Activated naive CD4-positive, alpha-beta T cell treated with anti-CD3 and anti-CD28 coated beads, Interleukin-2, amount 50 U/mL, for 24 hours (primary cell): ENCODE data around the gene HCLS1.
"Not testable (repeated sequence)": the region's sequence is repeated elsewhere in the genome, so short reads cannot be mapped to it uniquely, and the experiment has no call there.

Source experiments
- H3K27ac Mint-ChIP-seq: one replicate; pipeline ENCODE4 v1.8.0; 2021; ENCODE audit warnings: mild to moderate bottlenecking, mixed read lengths
- H3K27me3 Mint-ChIP-seq: one replicate; pipeline ENCODE4 v1.8.0; 2021; ENCODE audit warnings: mixed read lengths
- H3K36me3 Mint-ChIP-seq: one replicate; pipeline ENCODE4 v1.8.0; 2021; ENCODE audit warnings: mixed read lengths
- H3K4me1 Mint-ChIP-seq: one replicate; pipeline ENCODE4 v1.8.0; 2021; ENCODE audit warnings: mixed read lengths
- H3K4me3 Mint-ChIP-seq: one replicate; pipeline ENCODE4 v1.8.0; 2021; ENCODE audit warnings: mild to moderate bottlenecking, mixed read lengths
- H3K9me3 Mint-ChIP-seq: one replicate; pipeline ENCODE4 v1.8.0; 2021; ENCODE audit warnings: mixed read lengths

The HCLS1 gene

GRCh38 chr3:121660356-121661171 lies at the start of gene HCLS1:
Gene HCLS1, minus strand, starts transcription at chr3:121660903. Its CDS starts 2,556 bp downstream, at chr3:121658347.
- H3K27ac Mint-ChIP-seq, result peak within 1 kb of the TSS; percentile 99
- H3K4me1 Mint-ChIP-seq, result peaks cover 60% of the 10 kb centered on the region
- no peaks in the 10 kb centered on the region for H3K27me3 Mint-ChIP-seq
- H3K36me3 Mint-ChIP-seq, result peaks cover 41% of the 10 kb centered on the region
- peak within 1 kb of the TSS; percentile 99 for H3K4me3 Mint-ChIP-seq
- no peaks in the 10 kb centered on the region for H3K9me3 Mint-ChIP-seq

GRCh38 chr3:121710347-121710746 lies 49.6 kb upstream of the HCLS1 start:
- Mint-ChIP-seq H3K27me3 (no peaks in the 10 kb centered on the region), H3K9me3 (no peaks in the 10 kb centered on the region), H3K27ac (no peak overlapping the region), H3K36me3 (peaks cover 33% of the 10 kb centered on the region), H3K4me1 (peaks cover 5% of the 10 kb centered on the region), H3K4me3 (no peak overlapping the region)

- Mint-ChIP-seq H3K36me3 (peaks cover 37% of the 10 kb centered on the region), H3K9me3 (no peaks in the 10 kb centered on the region), H3K4me3 (no peak overlapping the region)
These were observed 47.0 kb upstream of the HCLS1 start for GRCh38 chr3:121707531-121708273.

GRCh38 chr3:121705541-121705940 lies 44.8 kb upstream of the HCLS1 start:
- Mint-ChIP-seq H3K4me3 (no peak overlapping the region), H3K27me3 (no peaks in the 10 kb centered on the region), H3K9me3 (no peaks in the 10 kb centered on the region), H3K36me3 (peaks cover 38% of the 10 kb centered on the region), H3K4me1 (peaks cover 5% of the 10 kb centered on the region), H3K27ac (no peak overlapping the region)

More at GRCh38 chr3:121707531-121708273, 47.0 kb upstream of the HCLS1 start:
- Mint-ChIP-seq H3K27ac (no peak overlapping the region), H3K4me1 (peaks cover 5% of the 10 kb centered on the region), H3K27me3 (no peaks in the 10 kb centered on the region)

GRCh38 chr3:121703973-121704372 lies 43.3 kb upstream of the HCLS1 start:
- Mint-ChIP-seq H3K9me3 (no peaks in the 10 kb centered on the region), H3K27me3 (no peaks in the 10 kb centered on the region), H3K27ac (no peak overlapping the region), H3K4me1 (no peaks in the 10 kb centered on the region), H3K4me3 (no peak overlapping the region), H3K36me3 (peaks cover 38% of the 10 kb centered on the region)

- no peak overlapping the region for H3K27ac Mint-ChIP-seq
- H3K27me3 Mint-ChIP-seq, result no peaks in the 10 kb centered on the region
- no peaks in the 10 kb centered on the region for H3K9me3 Mint-ChIP-seq
- H3K36me3 Mint-ChIP-seq, result peaks cover 34% of the 10 kb centered on the region
- H3K4me3 Mint-ChIP-seq, result no peak overlapping the region
- H3K4me1 Mint-ChIP-seq, result no peaks in the 10 kb centered on the region
These were observed 38.2 kb upstream of the HCLS1 start for GRCh38 chr3:121698901-121699300.

GRCh38 chr3:121698476-121698875 lies 37.8 kb upstream of the HCLS1 start:
- no peaks in the 10 kb centered on the region for H3K4me1 Mint-ChIP-seq
- peaks cover 32% of the 10 kb centered on the region for H3K36me3 Mint-ChIP-seq
- no peak overlapping the region for H3K27ac Mint-ChIP-seq
- H3K27me3 Mint-ChIP-seq, result no peaks in the 10 kb centered on the region
- H3K9me3 Mint-ChIP-seq, result no peaks in the 10 kb centered on the region
- H3K4me3 Mint-ChIP-seq, result no peak overlapping the region

- peaks cover 42% of the 10 kb centered on the region for H3K36me3 Mint-ChIP-seq
- H3K9me3 Mint-ChIP-seq, result no peaks in the 10 kb centered on the region
- no peaks in the 10 kb centered on the region for H3K27me3 Mint-ChIP-seq
- no peak overlapping the region for H3K27ac Mint-ChIP-seq
- H3K4me3 Mint-ChIP-seq, result no peak overlapping the region
- peaks cover 7% of the 10 kb centered on the region for H3K4me1 Mint-ChIP-seq
These were observed 35.5 kb upstream of the HCLS1 start for GRCh38 chr3:121696186-121696585.

GRCh38 chr3:121692010-121692699 lies 31.5 kb upstream of the HCLS1 start:
- no peak overlapping the region for H3K27ac Mint-ChIP-seq
- no peaks in the 10 kb centered on the region for H3K27me3 Mint-ChIP-seq

GRCh38 chr3:121690777-121691405 lies 30.2 kb upstream of the HCLS1 start:
- Mint-ChIP-seq H3K27ac (peak overlapping the region; percentile 10), H3K27me3 (no peaks in the 10 kb centered on the region), H3K9me3 (peaks cover 7% of the 10 kb centered on the region), H3K4me3 (no peak overlapping the region), H3K36me3 (peaks cover 40% of the 10 kb centered on the region), H3K4me1 (peaks cover 12% of the 10 kb centered on the region)

More at GRCh38 chr3:121692010-121692699, 31.5 kb upstream of the HCLS1 start:
- H3K4me3 Mint-ChIP-seq, result no peak overlapping the region
- H3K4me1 Mint-ChIP-seq, result peaks cover 12% of the 10 kb centered on the region
- H3K9me3 Mint-ChIP-seq, result no peaks in the 10 kb centered on the region
- H3K36me3 Mint-ChIP-seq, result peaks cover 36% of the 10 kb centered on the region

- not testable (repeated sequence) for H3K27ac Mint-ChIP-seq, H3K9me3 Mint-ChIP-seq, H3K27me3 Mint-ChIP-seq, H3K4me3 Mint-ChIP-seq
- Mint-ChIP-seq H3K36me3 (peaks cover 51% of the 10 kb centered on the region), H3K4me1 (peaks cover 12% of the 10 kb centered on the region)
These were observed 28.0 kb upstream of the HCLS1 start for GRCh38 chr3:121688747-121689146.

- H3K27ac Mint-ChIP-seq, result peak overlapping the region; percentile 30
- H3K4me1 Mint-ChIP-seq, result no peaks in the 10 kb centered on the region
- H3K4me3 Mint-ChIP-seq, result no peak overlapping the region
- peaks cover 6% of the 10 kb centered on the region for H3K9me3 Mint-ChIP-seq
- H3K27me3 Mint-ChIP-seq, result no peaks in the 10 kb centered on the region
- peaks cover 38% of the 10 kb centered on the region for H3K36me3 Mint-ChIP-seq
These were observed 21.1 kb upstream of the HCLS1 start for GRCh38 chr3:121681792-121682191.

- Mint-ChIP-seq H3K27me3 (no peaks in the 10 kb centered on the region), H3K36me3 (peaks cover 29% of the 10 kb centered on the region)
These were observed 16.4 kb upstream of the HCLS1 start for GRCh38 chr3:121677141-121677540.

GRCh38 chr3:121670676-121671075 lies 10.0 kb upstream of the HCLS1 start:
- Mint-ChIP-seq H3K36me3 (peaks cover 26% of the 10 kb centered on the region), H3K27ac (no peak overlapping the region), H3K27me3 (no peaks in the 10 kb centered on the region), H3K4me3 (no peak overlapping the region), H3K9me3 (no peaks in the 10 kb centered on the region), H3K4me1 (no peaks in the 10 kb centered on the region)

More at GRCh38 chr3:121677141-121677540, 16.4 kb upstream of the HCLS1 start:
- H3K9me3 Mint-ChIP-seq, result no peaks in the 10 kb centered on the region
- H3K4me3 Mint-ChIP-seq, result no peak overlapping the region
- H3K4me1 Mint-ChIP-seq, result no peaks in the 10 kb centered on the region
- no peak overlapping the region for H3K27ac Mint-ChIP-seq

- no peak overlapping the region for H3K27ac Mint-ChIP-seq
- H3K36me3 Mint-ChIP-seq, result peaks cover 25% of the 10 kb centered on the region
- H3K27me3 Mint-ChIP-seq, result no peaks in the 10 kb centered on the region
- no peak overlapping the region for H3K4me3 Mint-ChIP-seq
- H3K4me1 Mint-ChIP-seq, result no peaks in the 10 kb centered on the region
- H3K9me3 Mint-ChIP-seq, result no peaks in the 10 kb centered on the region
These were observed 6.6 kb upstream of the HCLS1 start for GRCh38 chr3:121667333-121667732.
